Stimulated activated CD4-positive, alpha-beta T cell treated with anti-CD3 and anti-CD28 coated beads, Interleukin-15, amount 100 ng/mL, for 48 hours (primary cell): ENCODE data around the gene CDH22.

Experiments
- DNase-seq, 2 donors: peaks; one replicate each; pipeline ENCODE4 v3.0.0-alpha.2; 2020; ENCODE audit warnings: low read depth in 2 of 2

Gene CDH22

DNA sequence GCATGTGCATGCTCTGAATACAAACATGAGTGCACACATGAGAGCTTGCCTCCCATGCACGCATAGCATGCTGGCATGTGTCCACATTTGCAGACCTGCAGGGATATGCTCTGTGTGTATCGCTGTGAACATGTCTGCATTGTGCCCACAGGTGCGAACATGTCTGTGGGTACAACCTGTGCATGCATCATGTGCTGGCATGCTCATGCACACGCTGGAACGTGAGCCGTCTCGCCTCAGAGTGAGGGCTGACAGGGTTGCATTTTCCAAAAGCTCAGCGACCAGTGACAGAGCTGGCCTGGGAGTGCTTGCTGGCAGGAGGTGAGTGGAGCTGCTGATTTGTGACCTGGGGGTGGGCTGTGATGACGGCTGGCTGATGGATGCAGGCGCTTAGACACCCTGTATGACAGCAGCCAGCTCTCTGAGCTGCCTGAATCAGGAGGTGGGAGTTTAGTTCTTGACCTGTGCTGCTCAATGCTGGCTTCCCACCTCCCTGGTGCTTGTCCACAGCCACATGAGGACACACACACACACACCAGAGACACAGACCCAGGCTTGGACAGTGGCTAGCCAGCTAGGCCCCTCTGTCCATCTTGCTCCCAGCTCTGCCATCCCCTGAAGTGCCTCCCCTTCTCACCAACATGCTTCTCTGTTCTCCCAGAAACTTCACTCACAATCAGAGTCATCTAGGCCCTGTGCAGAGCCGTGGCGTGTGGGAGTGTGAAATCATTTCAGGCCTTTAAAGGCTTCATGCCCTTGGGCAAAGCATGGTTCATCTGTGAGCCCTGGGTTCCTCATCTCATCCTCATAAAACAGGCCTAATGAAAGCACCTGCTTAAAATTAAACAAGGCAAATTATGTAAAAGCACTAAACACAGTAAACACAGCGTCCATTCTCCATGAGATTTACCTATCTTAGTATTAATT, 138.8 kb downstream of the CDH22 start:
- DNase-seq = no peak

DNA sequence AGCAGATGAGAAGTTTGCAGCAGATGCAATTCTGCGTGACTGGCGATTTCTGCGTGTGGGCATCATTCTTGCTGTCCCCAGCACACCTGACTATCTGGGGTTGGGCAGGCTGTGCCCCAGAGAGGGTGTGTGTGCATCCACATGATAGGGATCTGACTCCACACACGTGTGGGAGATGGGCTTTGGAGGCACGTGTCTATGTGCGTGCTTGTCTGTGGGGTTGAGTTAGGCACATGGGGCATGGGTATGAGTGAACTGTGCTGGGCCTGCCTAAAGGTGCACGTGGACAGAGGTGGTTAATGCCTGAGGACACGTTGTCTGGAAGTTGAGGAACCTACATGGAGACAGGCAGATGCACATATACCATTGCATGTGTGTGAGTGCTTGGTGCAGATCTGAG, 139.9 kb downstream of the CDH22 start:
- no peak for DNase-seq

DNA sequence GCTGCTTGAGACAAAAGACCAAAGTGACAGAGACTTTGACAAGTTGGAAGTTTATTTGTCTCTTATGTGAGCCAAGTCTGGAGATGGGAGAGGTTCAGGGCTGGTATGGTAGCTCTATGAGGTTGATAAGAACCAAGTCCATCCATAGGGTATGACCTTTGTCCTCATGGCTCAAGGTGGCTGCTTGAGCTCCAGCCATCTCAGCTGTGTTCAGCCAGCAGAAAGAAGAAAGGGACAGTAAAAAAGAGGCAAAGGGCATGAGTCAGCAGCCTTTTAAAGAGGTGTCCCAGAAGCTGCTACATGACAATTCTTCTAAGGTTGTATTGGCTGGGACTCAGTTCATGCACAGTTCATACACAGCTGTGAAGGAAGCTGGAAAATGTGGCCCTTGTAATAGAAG, 141.2 kb downstream of the CDH22 start:
- DNase-seq = no peak

DNA sequence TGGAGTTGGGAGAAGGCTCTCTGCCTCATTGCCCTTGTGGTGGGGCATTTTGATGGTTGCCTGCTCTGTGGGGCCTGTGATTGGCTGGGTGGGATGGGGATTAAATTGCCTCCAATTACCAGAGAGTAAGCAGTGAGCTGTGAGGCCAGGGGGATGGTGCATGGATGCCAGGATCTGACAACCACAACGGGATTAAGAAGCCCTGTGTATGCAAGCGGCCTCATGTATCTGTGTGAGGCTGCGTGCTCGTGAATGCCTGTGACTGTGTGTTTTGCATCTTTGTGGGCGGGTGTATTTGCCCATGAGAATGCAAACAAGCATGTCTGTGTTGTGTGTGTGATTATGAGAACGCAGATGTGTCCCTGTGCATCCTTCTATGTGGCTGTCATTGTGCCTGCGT, 144.0 kb downstream of the CDH22 start:
- DNase-seq = no peak

DNA sequence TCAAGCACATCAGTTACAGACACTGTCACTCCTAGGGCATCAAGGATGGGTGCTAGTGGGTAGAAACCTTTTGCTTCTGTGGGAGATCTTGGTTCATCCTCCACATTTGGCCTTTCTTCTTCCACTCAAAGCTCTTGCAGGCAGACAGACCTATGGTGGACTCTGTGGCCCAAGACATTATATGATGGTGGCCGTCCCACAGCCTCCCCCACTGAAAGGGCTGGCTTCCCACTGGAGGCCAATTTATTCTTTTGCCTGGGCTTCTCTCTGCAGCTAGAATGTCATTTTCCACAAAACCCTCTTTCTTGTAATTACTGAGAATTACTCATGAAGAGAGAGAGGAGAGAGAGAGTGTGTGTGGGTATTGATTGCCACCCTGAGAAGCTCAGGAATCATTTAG, 146.4 kb downstream of the CDH22 start:
- DNase-seq = no peak

DNA sequence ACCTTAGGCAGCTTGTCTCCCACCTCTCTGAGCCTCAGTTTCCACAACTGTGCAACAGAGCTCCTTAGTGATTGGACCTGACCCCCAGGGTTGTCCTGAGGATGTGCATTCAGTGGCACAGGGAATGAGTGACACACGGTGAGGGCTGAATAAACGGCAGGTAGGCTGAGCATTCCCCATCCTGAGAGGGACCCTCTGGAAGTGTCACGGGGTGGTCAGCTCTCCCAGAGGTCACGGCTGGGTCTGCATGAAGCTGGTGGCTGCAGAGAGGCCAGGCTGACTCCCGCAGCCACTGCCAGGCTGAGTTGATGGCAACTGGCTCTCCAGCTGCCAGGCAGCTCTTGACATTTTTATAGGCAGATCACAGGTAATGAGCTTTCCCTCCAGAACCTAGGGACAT, 147.6 kb downstream of the CDH22 start:
- no peak for DNase-seq

DNA sequence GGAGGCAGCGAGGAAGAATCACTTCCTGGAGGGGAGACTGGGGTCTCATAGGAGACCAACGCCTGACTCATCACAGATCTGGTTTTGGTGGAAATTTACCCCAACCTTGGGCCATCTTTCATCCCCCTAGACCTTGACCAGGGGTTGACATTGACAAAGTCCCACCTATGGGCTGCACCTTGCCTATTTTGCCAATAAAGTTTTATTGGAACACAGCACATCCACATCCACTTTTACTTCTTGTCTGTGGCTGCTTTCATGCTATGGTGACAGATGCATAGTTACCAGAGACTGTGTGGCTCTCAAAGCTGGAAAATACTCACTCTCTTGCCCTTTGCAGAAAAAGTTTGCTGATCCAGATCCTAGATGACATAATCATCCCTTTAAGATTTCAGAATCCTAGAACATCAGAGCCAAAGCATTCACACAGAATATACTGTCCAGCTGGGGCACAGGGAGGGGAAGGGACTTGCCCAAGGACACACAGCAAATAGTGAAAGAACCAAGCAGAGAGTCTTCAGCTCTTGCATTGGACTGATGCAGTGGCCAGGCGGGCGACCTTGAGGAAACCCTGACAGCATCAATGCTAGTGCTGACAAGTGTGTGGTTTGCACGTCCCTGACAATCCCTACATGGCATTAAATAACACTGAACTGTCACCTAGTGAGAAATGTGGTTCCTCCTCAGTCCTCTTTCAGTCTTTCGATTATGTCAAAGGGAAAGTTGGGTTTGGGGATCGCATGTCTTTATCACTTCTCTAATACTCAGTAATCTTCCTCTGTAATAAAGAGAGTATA, 149.0 kb downstream of the CDH22 start:
- no peak for DNase-seq

DNA sequence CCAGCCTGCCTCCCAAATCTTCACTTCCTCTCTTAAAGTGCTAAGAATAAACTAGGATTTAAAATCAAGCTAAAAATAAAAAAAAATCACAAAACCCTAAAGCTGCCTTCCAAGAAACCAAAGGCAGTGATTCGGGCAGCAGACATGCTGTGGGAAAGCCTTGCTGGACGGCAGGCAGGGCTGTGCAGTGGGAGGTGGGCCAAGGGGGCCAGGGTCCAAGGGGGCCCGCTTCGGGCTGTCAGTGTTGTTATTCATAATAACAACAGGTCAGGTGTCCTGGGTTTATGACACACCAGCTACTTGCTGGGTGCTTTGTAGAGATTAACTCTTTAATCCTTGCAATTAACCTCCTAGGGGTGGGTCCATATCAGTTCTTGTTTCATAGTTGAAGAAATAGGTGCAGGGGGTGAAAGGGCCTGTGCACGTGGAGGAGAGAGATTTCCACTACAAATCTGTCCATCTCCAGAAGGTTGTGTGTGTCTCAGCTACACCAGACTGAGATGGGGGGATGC, 149.8 kb downstream of the CDH22 start:
- no peak for DNase-seq

DNA sequence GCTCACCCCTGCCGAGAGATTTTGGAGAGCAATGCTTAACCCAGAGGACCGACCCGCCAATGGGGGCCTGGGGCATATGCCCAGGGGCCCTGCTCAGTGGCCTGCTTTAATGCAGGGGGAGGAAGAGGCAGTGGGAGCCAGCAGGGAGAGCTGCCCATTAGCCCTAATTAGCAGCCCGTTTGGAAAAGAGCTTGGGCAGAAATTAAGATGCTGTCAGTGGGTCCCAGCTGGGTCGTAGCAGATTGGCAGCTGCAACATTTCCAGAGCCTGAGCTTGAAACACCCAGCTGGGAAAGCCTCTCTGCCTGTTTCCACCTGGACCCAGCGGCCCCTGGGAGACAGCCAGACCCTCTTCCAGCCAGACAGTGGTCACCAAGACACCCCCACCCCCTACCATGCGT, 150.7 kb downstream of the CDH22 start:
- DNase-seq = no peak

DNA sequence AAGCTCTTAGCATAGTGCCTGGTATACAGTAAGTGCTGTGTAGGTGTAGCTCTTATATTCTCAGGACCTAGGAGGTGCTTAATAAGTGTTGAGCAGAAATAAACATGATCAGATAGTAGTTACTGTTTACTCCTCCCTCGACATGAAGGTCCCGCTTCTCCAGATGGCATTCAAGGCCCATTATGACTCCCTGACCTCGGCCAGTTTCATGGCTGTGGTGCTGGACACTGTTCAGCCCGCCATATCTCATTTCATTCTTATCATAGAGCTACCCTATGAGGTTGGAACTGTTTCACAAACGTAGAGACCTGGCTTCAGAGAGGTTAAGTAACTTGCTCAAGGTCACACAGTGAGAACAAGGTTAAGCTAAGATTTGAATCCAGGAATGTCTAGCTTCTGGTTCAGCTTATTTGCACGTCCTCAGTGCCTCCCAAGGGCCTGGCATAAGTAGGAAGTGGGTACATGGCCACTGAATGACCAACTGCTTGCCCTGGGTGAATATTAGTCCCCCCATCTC, 151.2 kb downstream of the CDH22 start:
- DNase-seq = no peak

DNA sequence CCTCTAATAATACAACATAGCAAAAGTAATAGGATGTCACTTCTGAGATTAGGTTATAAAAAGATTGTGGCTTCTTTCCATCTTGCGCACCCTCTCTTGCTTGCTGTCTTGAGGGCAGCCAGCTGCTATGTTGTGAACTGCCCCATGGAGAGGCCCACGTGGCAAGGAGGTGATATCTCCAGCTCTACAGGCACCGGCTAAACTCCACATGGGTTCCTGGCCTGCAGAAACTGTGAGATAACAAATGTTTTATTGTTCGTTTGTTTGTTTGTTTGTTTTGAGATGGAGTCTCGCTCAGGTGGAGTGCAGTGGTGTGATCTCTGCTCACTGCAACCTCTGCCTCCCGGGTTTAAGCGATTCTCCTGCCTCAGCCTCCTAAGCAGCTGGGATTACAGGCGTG, 152.2 kb downstream of the CDH22 start:
- no peak for DNase-seq

DNA sequence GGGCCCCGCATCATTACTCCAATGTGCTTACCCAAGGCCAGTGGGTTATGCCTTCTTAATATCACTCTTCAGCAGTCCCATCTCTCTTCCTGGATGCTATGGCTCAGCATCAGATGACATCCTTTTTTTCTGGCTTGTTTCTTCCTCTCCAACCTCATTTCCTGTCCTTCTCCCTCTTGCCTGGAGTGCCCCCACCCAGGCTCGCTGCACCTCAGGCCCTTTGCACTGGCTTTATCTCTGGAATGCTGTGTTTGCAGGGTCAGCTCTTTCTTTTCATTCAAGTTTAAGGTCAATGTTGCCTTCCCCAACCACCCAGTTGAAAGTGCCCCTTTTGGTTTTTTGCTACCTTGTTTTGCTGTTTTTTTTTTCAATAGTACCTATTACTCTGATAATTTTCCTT, 153.5 kb downstream of the CDH22 start:
- no peak for DNase-seq

DNA sequence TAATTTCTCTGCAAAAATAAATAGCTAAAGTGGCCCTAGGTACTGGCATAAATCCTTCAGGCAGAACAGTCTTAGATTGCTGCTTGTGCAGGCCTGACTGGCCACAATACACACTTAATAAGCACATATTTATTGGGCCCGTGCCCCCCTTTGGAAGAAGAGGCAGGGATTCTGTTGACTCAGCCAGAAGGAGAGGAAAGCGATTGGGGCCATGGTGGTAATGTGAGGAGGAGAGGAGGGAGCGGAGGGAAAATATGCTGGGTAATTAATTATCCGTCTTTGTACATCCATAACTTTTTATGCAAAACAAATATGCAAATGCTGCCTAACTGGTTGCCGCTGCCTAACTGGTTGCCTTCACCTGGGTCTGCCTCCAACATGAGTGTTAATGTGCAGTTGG, 154.0 kb downstream of the CDH22 start:
- DNase-seq = no peak

DNA sequence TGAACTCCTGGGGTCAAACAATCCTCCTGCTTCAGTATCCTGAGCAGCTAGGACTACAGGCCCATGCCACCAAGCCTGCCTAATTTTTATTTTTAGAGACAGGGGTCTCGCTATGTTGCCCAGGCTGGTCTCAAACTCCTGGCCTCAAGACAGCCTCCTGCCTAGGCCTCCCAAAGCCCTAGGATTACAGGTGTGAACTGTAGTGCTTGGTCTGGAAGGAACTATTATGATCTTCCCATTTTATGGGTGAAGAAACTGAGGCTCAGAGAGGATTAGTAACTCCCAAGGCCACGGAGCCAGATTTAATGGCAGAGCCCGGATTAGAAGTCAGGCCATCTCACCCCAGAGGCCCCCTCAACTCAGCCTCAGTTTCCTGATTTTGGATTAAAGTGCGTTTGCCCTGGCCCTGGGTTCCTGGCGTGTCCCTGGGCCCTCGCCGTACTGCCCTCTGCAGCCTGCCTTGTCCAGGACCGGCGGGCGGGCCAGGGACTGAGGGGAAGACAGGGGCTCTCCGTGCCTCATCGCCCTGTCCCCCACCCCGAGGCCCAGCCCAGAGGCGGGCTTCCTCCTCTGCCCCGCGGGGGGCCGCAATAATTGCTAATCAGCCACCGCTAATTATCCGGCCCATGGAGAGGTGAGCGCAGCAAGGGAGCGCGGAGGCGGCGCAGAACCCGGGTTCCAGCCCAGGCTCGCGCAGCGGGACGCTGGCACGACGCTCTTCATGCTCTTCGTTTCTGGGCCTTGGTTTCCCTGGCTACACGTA, 155.3 kb downstream of the CDH22 start:
- no peak for DNase-seq

DNA sequence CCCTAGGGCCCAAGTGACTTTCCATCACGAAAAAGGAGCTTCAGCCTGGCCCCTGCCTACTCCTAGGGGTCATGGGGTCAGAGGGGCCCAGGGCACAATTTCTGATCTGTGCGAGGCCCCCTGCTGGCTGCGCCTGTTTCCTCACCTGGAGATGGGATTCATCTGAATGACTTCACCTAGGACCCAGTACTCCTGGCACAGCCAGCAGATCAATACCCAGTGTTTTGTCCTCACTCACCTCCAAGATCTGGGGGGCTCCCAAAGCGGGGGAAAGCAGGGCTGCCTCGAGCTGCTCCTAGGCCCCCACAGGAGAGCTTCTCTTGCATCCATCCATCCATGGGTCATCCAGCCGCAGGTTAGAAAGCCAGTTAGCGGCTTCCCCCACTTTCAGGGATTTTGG, 156.4 kb downstream of the CDH22 start:
- DNase-seq = peak in 1 of 2 donors; percentile 8

DNA sequence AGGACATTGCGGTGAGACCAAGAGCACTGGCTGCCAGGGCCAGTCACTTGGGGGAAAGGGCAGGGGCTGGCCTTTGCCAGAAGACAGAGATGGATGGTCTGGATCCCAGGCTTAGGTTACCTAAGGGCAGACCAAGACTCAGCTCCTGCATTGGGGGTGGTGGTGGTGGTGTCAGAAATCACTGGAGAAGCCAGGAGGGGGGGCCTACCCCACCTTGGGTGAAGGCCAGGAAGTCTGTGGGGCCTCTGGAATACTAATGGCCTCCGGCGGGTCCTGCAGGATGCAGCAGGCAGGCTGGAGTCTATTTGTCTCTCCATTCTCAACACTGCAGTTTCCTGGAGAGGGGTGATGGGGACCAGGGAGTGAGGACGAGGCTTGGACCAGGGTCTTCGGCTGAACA, 157.4 kb downstream of the CDH22 start:
- DNase-seq = no peak

DNA sequence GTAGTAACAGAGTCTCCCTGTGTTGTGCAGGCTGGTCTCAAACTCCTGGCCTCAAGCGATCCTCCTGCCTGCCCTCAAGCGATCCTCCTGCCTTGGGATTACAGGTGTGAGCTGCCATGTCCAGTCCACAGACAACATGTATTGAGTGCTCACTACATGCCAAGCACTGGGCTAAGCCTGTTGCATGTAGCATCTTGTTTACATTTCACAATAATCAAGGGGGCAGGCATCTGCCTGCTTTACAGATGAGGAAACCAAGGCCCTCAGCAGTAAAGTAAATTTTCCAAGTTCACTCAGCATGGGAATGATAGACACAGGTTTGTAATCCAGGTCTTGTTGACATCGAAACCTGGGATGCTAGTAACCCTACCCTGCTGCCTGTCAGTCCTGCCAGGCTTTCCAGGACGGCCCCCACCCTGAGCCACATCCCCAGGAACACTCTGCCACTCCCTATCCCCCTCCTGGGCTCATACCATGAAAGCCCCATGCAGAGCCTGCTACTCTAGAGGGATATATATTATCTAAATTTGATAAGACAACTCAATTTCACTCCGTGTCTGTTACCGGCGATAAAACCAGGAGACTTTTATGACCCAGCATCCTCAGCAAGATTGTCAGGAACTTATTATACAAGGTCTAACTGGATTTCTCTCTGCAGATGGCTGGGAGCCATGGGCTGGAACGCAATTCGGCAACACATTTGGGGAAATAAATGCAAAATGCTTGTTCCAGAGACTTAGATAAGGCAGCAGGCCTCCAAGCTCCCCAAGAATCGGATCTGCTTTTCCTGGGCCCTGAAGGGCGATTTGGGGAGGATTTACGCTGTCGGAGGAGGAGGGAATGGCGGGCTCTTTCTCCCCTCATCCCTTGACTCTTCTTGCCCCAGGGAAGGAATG, 159.7 kb downstream of the CDH22 start:
- no peak for DNase-seq

DNA sequence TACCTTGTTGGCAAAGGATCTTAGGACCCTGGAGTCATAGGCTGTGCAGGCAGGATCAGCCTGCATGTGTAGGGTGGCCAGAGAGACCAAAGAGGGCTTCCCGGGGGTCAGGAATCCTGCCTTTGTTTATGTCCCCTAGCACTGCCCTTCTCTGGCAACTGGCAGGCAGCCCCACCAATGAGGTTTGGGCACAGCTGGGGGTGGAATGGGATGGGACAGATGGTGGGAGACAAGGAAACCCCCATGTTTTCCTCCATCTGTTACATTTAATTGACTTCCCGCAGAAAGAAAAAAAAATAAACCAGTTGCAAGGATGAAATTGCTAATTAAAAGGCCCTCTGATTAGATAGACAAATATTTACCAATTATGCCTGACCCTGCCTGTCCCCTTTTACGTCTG, 162.6 kb downstream of the CDH22 start:
- DNase-seq = no peak

DNA sequence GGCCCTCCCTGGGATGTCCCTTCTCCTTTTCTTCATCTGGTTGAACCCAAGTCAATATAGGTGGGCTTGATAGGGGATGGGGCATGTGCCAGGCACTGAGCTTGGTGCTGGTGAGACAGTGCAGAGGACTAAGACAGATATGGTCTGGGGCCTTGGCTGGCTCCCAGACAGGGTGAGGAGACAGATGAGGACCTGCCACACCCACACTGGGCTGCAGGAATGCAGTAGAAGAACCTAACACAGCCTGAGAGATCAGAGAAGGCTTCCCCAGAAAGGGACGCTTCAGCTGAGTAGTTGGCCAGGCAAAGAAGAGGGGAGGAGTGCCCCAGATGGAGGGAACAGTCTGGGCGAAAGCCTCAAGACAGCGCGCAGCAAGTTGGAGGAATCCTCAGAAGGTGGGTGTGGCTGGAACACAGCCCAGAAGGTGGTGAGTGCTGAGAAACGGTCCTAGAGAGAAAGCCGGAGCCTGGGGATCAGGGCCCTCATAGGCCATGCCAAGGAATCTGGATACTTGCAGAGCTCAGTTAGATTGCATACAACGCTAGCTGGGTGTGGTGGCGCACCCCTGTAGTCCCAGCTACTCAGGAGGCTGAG, 163.8 kb downstream of the CDH22 start:
- DNase-seq = no peak

DNA sequence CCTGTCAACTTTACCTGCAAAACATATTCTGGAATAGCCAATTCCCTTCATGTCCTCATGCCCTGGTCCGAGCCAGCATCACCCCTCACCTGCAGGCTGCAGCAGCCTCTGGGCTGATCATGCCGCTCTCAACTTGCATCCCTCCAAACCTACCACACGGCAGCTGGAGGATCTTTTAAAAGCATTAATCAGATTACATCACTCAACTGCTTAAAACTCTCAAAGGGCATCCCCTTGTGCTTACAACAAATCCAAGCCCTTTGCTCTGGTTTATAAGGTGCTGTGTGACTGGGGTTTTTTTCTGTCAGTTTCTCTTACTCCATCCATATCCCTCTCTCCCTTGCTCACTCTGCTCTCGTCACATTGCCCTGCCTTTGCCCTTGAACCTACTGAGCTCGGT, 166.2 kb downstream of the CDH22 start:
- DNase-seq = no peak
